ENCODE data around the gene MLLT1.
A peak's percentile ranks its signal among the peaks of the same experiment; 100 is the strongest.

The MLLT1 gene

GRCh38 chr19:6274756-6275155 lies 5.0 kb downstream of the MLLT1 start:
- DNase-seq: no peak

- DNase-seq: no peak
These were observed 5.8 kb downstream of the MLLT1 start for GRCh38 chr19:6273701-6274601.

- DNase-seq: no peak
These were observed 6.7 kb downstream of the MLLT1 start for GRCh38 chr19:6272913-6273600.

GRCh38 chr19:6272411-6272791 lies 7.4 kb downstream of the MLLT1 start:
- DNase-seq: no peak

- DNase-seq: no peak
These were observed 7.9 kb downstream of the MLLT1 start for GRCh38 chr19:6271721-6272410.

- no peak for DNase-seq
These were observed 8.5 kb downstream of the MLLT1 start for GRCh38 chr19:6271251-6271650.

GRCh38 chr19:6270822-6271221 lies 9.0 kb downstream of the MLLT1 start:
- no peak for DNase-seq

- DNase-seq: no peak
These were observed 9.6 kb downstream of the MLLT1 start for GRCh38 chr19:6270076-6270745.

GRCh38 chr19:6269101-6269886 lies 10.5 kb downstream of the MLLT1 start:
- DNase-seq: no peak

- DNase-seq: no peak
These were observed 11.4 kb downstream of the MLLT1 start for GRCh38 chr19:6268382-6268771.

- no peak for DNase-seq
These were observed 12.0 kb downstream of the MLLT1 start for GRCh38 chr19:6267552-6268381.

GRCh38 chr19:6264803-6265202 lies 15.0 kb downstream of the MLLT1 start:
- DNase-seq: no peak

GRCh38 chr19:6263735-6264444 lies 15.9 kb downstream of the MLLT1 start:
- no peak for DNase-seq

GRCh38 chr19:6263306-6263705 lies 16.5 kb downstream of the MLLT1 start:
- DNase-seq: no peak

- no peak for DNase-seq
These were observed 17.3 kb downstream of the MLLT1 start for GRCh38 chr19:6262519-6262918.

- no peak for DNase-seq
These were observed 17.9 kb downstream of the MLLT1 start for GRCh38 chr19:6261883-6262282.

- peak; percentile 36 for DNase-seq
These were observed 18.7 kb downstream of the MLLT1 start for GRCh38 chr19:6260912-6261650.

- DNase-seq: no peak
These were observed 19.4 kb downstream of the MLLT1 start for GRCh38 chr19:6260376-6260775.

- no peak for DNase-seq
These were observed 20.4 kb downstream of the MLLT1 start for GRCh38 chr19:6259312-6259861.
